Colon (tissue), 2 donors: ENCODE measurements around the gene ZNF774.
"Not testable (repeated sequence)": the region's sequence is repeated elsewhere in the genome, so short reads cannot be mapped to it uniquely, and the experiment has no call there.

Source experiments
- FAIRE-seq: peaks from 2 replicates; lab custom pipeline; 2012; peaks lifted over from hg19 to GRCh38; lab: Jason Lieb, UNC
- donor health status: control.
- donor health status: control.

Gene ZNF774

GRCh38 chr15:90352107-90352893, at the start of gene ZNF774:
TSS of gene ZNF774 (plus strand) at chr15:90352284. CDS start at chr15:90354661, 2,377 bp downstream.
- no peak for FAIRE-seq

- FAIRE-seq = not testable (repeated sequence)
Observed at GRCh38 chr15:90305355-90305754, 46.7 kb upstream of the ZNF774 start.

- FAIRE-seq = no peak
Observed at GRCh38 chr15:90305932-90306331, 46.2 kb upstream of the ZNF774 start.

GRCh38 chr15:90306560-90306959, 45.5 kb upstream of the ZNF774 start:
- no peak for FAIRE-seq

- FAIRE-seq = no peak
Observed at GRCh38 chr15:90307661-90308060, 44.4 kb upstream of the ZNF774 start.

GRCh38 chr15:90309020-90309419, 43.1 kb upstream of the ZNF774 start:
- no peak for FAIRE-seq

- no peak for FAIRE-seq
Observed at GRCh38 chr15:90315278-90315982, 36.7 kb upstream of the ZNF774 start.

GRCh38 chr15:90316139-90316538, 35.9 kb upstream of the ZNF774 start:
- no peak for FAIRE-seq

- FAIRE-seq = no peak
Observed at GRCh38 chr15:90318591-90318990, 33.5 kb upstream of the ZNF774 start.

- no peak for FAIRE-seq
Observed at GRCh38 chr15:90320062-90320884, 31.8 kb upstream of the ZNF774 start.

GRCh38 chr15:90320885-90321278, 31.2 kb upstream of the ZNF774 start:
- no peak for FAIRE-seq

GRCh38 chr15:90322538-90322937, 29.5 kb upstream of the ZNF774 start:
- FAIRE-seq = no peak

GRCh38 chr15:90325726-90326125, 26.4 kb upstream of the ZNF774 start:
- no peak for FAIRE-seq

GRCh38 chr15:90326441-90326840, 25.6 kb upstream of the ZNF774 start:
- no peak for FAIRE-seq

GRCh38 chr15:90327311-90327710, 24.8 kb upstream of the ZNF774 start:
- FAIRE-seq = no peak

- FAIRE-seq = no peak
Observed at GRCh38 chr15:90334304-90334731, 17.8 kb upstream of the ZNF774 start.

GRCh38 chr15:90336705-90337141, 15.4 kb upstream of the ZNF774 start:
- FAIRE-seq = no peak

GRCh38 chr15:90337256-90337655, 14.8 kb upstream of the ZNF774 start:
- FAIRE-seq = no peak

- no peak for FAIRE-seq
Observed at GRCh38 chr15:90338532-90338931, 13.6 kb upstream of the ZNF774 start.

- FAIRE-seq = no peak
Observed at GRCh38 chr15:90340345-90340744, 11.7 kb upstream of the ZNF774 start.

GRCh38 chr15:90343302-90343790, 8.7 kb upstream of the ZNF774 start:
- FAIRE-seq = no peak

GRCh38 chr15:90344662-90345061, 7.4 kb upstream of the ZNF774 start:
- no peak for FAIRE-seq
